ENCODE data around the gene ANKRD13D.

The ANKRD13D gene

GRCh38 chr11:67306769-67307544 lies 17.9 kb downstream of the ANKRD13D start:
- no peak for TF ChIP-seq CTCF (IDR thresholded peaks at IDR 0.05; ENCODE audit: low read depth, low read length, missing control alignments)
- H3K4me3 ChIP-seq (ENCODE audit: low read depth, low read length), result no peak overlapping the region
- DNase-seq (ENCODE audit: low read depth), result no peak

GRCh38 chr11:67307545-67308001 lies 18.5 kb downstream of the ANKRD13D start:
- no peak overlapping the region for H3K4me3 ChIP-seq (ENCODE audit: low read depth, low read length)
- DNase-seq (ENCODE audit: low read depth), result no peak
- no peak for TF ChIP-seq CTCF (IDR thresholded peaks at IDR 0.05; ENCODE audit: low read depth, low read length, missing control alignments)

GRCh38 chr11:67308031-67308866 lies 19.1 kb downstream of the ANKRD13D start:
- DNase-seq (ENCODE audit: low read depth), result no peak
- no peak for TF ChIP-seq CTCF (IDR thresholded peaks at IDR 0.05; ENCODE audit: low read depth, low read length, missing control alignments)

GRCh38 chr11:67309166-67309565 lies 20.1 kb downstream of the ANKRD13D start:
- no peak overlapping the region for H3K4me3 ChIP-seq (ENCODE audit: low read depth, low read length)
- TF ChIP-seq CTCF (IDR thresholded peaks at IDR 0.05; ENCODE audit: low read depth, low read length, missing control alignments), result no peak
- no peak for DNase-seq (ENCODE audit: low read depth)

More at GRCh38 chr11:67308031-67308866, 19.1 kb downstream of the ANKRD13D start:
- no peak overlapping the region for H3K4me3 ChIP-seq (ENCODE audit: low read depth, low read length)

GRCh38 chr11:67309661-67310061 lies 20.6 kb downstream of the ANKRD13D start:
- no peak for DNase-seq (ENCODE audit: low read depth)
- no peak overlapping the region for H3K4me3 ChIP-seq (ENCODE audit: low read depth, low read length)
- TF ChIP-seq CTCF (IDR thresholded peaks at IDR 0.05; ENCODE audit: low read depth, low read length, missing control alignments), result no peak

GRCh38 chr11:67310246-67311050 lies 21.3 kb downstream of the ANKRD13D start:
- TF ChIP-seq CTCF (IDR thresholded peaks at IDR 0.05; ENCODE audit: low read depth, low read length, missing control alignments), result no peak
- no peak for DNase-seq (ENCODE audit: low read depth)
- no peak overlapping the region for H3K4me3 ChIP-seq (ENCODE audit: low read depth, low read length)
